ENCODE measurements around the gene HBE1.

The HBE1 gene

DNA sequence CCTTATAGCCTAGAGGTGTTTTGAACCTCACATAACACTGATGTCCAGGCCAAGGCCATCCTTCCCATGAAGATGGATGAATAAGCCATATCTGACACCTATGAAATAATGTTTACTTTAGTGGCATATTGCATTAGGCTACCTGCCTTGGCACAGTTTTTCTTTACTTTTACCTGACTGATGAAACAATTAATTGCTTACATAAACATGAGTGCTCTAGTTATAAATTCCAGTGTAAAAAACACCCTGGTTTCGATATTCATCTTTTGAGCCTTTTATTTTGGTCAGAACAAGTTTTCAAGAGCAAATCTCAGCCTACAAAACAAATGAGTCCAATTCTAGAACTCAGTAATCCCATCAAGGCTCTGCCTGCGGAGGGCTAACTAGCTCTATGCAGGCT lies 7.0 kb upstream of the HBE1 start:
- POLR2A ChIA-PET, result no interaction called here
- no peak overlapping the region for H3K4me3 ChIP-seq (ENCODE audit: low read depth, low read length)
- TF ChIP-seq, protein P1, sequence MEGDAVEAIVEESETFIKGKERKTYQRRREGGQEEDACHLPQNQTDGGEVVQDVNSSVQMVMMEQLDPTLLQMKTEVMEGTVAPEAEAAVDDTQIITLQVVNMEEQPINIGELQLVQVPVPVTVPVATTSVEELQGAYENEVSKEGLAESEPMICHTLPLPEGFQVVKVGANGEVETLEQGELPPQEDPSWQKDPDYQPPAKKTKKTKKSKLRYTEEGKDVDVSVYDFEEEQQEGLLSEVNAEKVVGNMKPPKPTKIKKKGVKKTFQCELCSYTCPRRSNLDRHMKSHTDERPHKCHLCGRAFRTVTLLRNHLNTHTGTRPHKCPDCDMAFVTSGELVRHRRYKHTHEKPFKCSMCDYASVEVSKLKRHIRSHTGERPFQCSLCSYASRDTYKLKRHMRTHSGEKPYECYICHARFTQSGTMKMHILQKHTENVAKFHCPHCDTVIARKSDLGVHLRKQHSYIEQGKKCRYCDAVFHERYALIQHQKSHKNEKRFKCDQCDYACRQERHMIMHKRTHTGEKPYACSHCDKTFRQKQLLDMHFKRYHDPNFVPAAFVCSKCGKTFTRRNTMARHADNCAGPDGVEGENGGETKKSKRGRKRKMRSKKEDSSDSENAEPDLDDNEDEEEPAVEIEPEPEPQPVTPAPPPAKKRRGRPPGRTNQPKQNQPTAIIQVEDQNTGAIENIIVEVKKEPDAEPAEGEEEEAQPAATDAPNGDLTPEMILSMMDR (IDR thresholded peaks at IDR 0.05; ENCODE audit: insufficient read depth, low read length, missing control alignments), result no peak

DNA sequence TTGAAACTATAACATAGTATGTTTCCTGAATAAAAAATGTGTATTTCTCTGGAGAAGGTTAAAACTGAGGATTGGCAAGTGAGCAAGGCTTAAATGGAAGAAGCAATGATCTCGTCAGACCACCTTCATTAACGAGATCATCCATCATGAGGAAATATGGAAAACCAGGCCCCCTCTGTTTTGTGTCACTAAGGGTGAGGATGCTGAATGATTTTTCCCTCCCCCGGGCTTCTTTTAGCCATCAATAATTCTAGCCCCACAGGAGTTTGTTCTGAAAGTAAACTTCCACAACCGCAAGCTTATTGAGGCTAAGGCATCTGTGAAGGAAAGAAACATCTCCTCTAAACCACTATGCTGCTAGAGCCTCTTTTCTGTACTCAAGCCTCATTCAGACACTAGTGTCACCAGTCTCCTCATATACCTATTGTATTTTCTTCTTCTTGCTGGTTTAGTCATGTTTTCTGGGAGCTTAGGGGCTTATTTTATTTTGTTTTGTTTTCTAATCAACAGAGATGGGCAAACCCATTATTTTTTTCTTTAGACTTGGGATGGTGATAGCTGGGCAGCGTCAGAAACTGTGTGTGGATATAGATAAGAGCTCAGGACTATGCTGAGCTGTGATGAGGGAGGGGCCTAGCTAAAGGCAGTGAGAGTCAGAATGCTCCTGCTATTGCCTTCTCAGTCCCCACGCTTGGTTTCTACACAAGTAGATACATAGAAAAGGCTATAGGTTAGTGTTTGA lies 5.8 kb upstream of the HBE1 start:
- DNase-seq (ENCODE audit: low read depth, low spot score), result no peak
- ChIA-PET CTCF (interaction anchor here (0.6 to 1.0 kb wide), 4 partner anchors 71 to 384 kb away, joined by 3 read pairs; no protein-coding TSS in a partner anchor), POLR2A (no interaction called here)

More for the DNA sequence above, 7.0 kb upstream of the HBE1 start:
- no peak for DNase-seq (ENCODE audit: low read depth, low spot score)
- CTCF ChIA-PET, result interaction anchor here (1.0 kb wide), 2 partner anchors 72 to 94 kb away, joined by 3 read pairs; no protein-coding TSS in a partner anchor

DNA sequence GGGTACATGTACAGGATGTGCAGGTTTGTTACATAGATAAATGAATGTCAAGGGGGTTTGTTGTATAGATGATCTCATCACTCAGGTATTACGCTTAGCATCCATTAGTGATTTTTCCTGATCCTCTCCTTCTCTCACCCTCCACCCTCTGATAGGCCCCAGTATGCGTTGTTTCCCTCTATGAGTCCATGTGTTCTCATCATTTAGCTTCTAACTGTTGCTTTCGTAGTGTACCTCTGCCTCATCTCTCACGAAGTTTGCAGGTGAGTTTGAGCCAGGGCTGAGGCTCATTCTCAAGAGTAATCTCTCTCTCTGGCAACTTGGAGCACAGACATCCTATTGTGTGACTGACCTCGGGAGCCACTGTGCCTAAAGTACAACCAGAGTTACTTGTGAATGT lies 4.7 kb upstream of the HBE1 start:
- TF ChIP-seq, protein P1 (IDR thresholded peaks at IDR 0.05; ENCODE audit: insufficient read depth, low read length, missing control alignments), result no peak
- DNase-seq (ENCODE audit: low read depth, low spot score), result no peak
- ChIA-PET CTCF (no interaction called here), POLR2A (no interaction called here)
- H3K4me3 ChIP-seq (ENCODE audit: low read depth, low read length), result no peak overlapping the region

More for the DNA sequence above, 5.8 kb upstream of the HBE1 start:
- TF ChIP-seq, protein P1 (IDR thresholded peaks at IDR 0.05; ENCODE audit: insufficient read depth, low read length, missing control alignments), result no peak
- H3K4me3 ChIP-seq (ENCODE audit: low read depth, low read length), result no peak overlapping the region

DNA sequence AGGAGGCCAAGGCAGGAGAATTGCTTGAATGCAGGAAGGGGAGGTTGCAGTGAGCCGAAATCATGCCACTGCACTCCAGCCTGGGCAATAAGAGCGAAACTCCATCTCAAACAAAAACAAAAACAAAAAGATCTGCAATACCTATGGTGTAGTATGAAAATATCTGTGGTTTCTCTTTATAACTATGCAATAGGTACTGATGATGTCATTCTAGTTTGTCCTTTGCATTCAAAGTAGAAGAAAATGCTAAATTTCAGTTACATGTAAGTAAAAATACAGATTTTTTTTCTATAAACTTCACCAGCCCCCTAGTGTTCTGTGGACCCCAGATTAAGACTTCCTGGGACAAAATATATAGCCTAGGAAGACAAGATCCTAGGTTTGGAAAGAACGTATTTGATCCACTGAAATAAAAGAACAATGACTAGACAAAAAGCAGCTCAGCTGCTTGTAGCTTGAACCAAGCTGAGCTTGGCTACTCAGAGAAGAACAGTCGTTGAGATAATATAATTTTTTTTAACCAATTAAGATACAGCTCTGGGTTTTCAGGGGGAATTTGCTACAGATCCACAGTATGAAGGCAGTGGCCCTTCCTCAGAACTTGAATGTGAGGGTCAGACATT lies 2.8 kb upstream of the HBE1 start:
- POLR2A ChIA-PET, result no interaction called here
- no peak overlapping the region for H3K4me3 ChIP-seq (ENCODE audit: low read depth, low read length)
- no peak for DNase-seq (ENCODE audit: low read depth, low spot score)
- CTCF ChIA-PET, result no interaction called here
- TF ChIP-seq, protein P1 (IDR thresholded peaks at IDR 0.05; ENCODE audit: insufficient read depth, low read length, missing control alignments), result no peak

- TF ChIP-seq, protein P1 (IDR thresholded peaks at IDR 0.05; ENCODE audit: insufficient read depth, low read length, missing control alignments), result no peak
- ChIA-PET CTCF (no interaction called here), POLR2A (no interaction called here)
- H3K4me3 ChIP-seq (ENCODE audit: low read depth, low read length), result no peak overlapping the region
- no peak for DNase-seq (ENCODE audit: low read depth, low spot score)
Measured at GRCh38 chr11:5267033-5267563, 2.6 kb downstream of the HBE1 start.

DNA sequence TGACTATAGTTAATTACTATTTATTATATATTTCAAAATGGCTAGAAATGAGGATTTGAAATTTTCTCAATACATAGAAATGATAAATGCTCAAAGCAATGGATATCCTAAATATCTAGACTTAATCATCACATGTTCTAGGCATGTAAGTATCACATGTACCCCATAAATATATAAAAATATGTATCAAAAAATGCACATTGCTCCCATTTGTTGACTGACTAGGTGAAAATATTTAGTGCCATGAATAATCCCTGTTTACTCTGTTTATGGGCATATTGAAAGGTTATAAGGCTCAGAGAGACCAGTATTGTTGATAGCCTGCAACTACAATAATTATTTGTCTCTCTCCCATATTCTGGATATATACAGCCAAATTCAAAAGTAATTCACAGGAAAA lies 3.1 kb downstream of the HBE1 start:
- POLR2A ChIA-PET, result no interaction called here
- DNase-seq (ENCODE audit: low read depth, low spot score), result no peak
- H3K4me3 ChIP-seq (ENCODE audit: low read depth, low read length), result no peak overlapping the region
- CTCF ChIA-PET, result no interaction called here
- TF ChIP-seq, protein P1 (IDR thresholded peaks at IDR 0.05; ENCODE audit: insufficient read depth, low read length, missing control alignments), result no peak
